ENCODE results near the gene PRDX2.

GRCh38 chr19:12842511-12842910 is 40.9 kb upstream of the PRDX2 start:
- TF ChIP-seq GATA2 (IDR thresholded peaks at IDR 0.05; ENCODE audit: low read depth, low read length): no peak
- TF ChIP-seq GATA3 (IDR thresholded peaks at IDR 0.05; ENCODE audit: low read depth, low read length): no peak

Measured in SH-SY5Y (cell line).